Measurements from ENCODE around the gene UBASH3A.

- TF ChIP-seq CTCF (IDR thresholded peaks at IDR 0.05) (no peak), EZH2 (IDR thresholded peaks at IDR 0.05) (no peak), EZH2phosphoT487 (IDR thresholded peaks at IDR 0.05) (no peak)
Observed at GRCh38 chr21:42471206-42471605, 67.5 kb downstream of the UBASH3A start.
